Measurements from ENCODE around the gene CRLF2.

DNA sequence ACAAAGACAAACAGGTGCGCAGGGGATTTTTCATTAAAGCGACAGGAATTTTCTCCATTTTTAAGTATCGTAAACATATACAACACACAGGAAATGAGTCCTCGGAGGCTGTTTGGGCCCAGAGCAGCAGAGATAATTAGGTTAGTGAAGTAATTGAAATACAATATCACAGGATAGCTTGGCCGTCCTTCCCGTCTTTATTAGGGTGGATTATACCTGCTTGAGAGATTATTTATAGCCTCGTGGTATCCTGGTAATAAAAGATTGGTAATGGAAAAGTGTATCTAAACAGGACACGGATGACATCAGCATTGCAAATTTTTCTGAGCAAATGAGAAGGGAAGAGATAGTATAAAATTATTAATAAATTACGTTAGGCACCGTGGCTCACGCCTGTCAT is 68.2 kb downstream of the CRLF2 start:
- TF ChIP-seq, protein P1, sequence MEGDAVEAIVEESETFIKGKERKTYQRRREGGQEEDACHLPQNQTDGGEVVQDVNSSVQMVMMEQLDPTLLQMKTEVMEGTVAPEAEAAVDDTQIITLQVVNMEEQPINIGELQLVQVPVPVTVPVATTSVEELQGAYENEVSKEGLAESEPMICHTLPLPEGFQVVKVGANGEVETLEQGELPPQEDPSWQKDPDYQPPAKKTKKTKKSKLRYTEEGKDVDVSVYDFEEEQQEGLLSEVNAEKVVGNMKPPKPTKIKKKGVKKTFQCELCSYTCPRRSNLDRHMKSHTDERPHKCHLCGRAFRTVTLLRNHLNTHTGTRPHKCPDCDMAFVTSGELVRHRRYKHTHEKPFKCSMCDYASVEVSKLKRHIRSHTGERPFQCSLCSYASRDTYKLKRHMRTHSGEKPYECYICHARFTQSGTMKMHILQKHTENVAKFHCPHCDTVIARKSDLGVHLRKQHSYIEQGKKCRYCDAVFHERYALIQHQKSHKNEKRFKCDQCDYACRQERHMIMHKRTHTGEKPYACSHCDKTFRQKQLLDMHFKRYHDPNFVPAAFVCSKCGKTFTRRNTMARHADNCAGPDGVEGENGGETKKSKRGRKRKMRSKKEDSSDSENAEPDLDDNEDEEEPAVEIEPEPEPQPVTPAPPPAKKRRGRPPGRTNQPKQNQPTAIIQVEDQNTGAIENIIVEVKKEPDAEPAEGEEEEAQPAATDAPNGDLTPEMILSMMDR (IDR thresholded peaks at IDR 0.05): no peak
- no peak for TF ChIP-seq POLR2A (IDR thresholded peaks at IDR 0.05)
